HG02678 (cell line): Measurements from ENCODE around the gene DCHS2.

Source experiments
- ATAC-seq: cut with Tn5 transposase; IDR thresholded peaks from one replicate; pipeline ENCODE4 v1.9.1; 2021; ENCODE audit warnings: mild to moderate bottlenecking, moderate library complexity; ENCODE audit not compliant: unreplicated experiment

Gene DCHS2

GRCh38 chr4:154390324-154390723, 101.3 kb downstream of the DCHS2 start:
- ATAC-seq = no peak

- no peak for ATAC-seq
These were observed 102.5 kb downstream of the DCHS2 start for GRCh38 chr4:154389148-154389547.

GRCh38 chr4:154384012-154384411, 107.6 kb downstream of the DCHS2 start:
- ATAC-seq = no peak

- no peak for ATAC-seq
These were observed 115.1 kb downstream of the DCHS2 start for GRCh38 chr4:154376486-154376885.

- peak; percentile 68 for ATAC-seq
These were observed 123.5 kb downstream of the DCHS2 start for GRCh38 chr4:154368060-154368459.

- peak; percentile 38 for ATAC-seq
These were observed 123.9 kb downstream of the DCHS2 start for GRCh38 chr4:154367659-154368058.

GRCh38 chr4:154366956-154367355, 124.6 kb downstream of the DCHS2 start:
- ATAC-seq = no peak

- ATAC-seq = no peak
These were observed 127.3 kb downstream of the DCHS2 start for GRCh38 chr4:154364066-154364845.

GRCh38 chr4:154361450-154361849, 130.1 kb downstream of the DCHS2 start:
- peak; percentile 61 for ATAC-seq

- ATAC-seq = no peak
These were observed 131.1 kb downstream of the DCHS2 start for GRCh38 chr4:154360491-154360890.

GRCh38 chr4:154354883-154355282, 136.7 kb downstream of the DCHS2 start:
- no peak for ATAC-seq

- no peak for ATAC-seq
These were observed 141.8 kb downstream of the DCHS2 start for GRCh38 chr4:154349829-154350228.

GRCh38 chr4:154348657-154349056, 142.9 kb downstream of the DCHS2 start:
- ATAC-seq = no peak

- no peak for ATAC-seq
These were observed 146.2 kb downstream of the DCHS2 start for GRCh38 chr4:154345359-154345758.

GRCh38 chr4:154344686-154345085, 146.9 kb downstream of the DCHS2 start:
- peak; percentile 76 for ATAC-seq

GRCh38 chr4:154343651-154344050, 147.9 kb downstream of the DCHS2 start:
- ATAC-seq = no peak

GRCh38 chr4:154341448-154341847, 150.2 kb downstream of the DCHS2 start:
- ATAC-seq = no peak

- ATAC-seq = no peak
These were observed 156.0 kb downstream of the DCHS2 start for GRCh38 chr4:154335588-154335987.

GRCh38 chr4:154332681-154333421, 158.7 kb downstream of the DCHS2 start:
- ATAC-seq = peak; percentile 82

- ATAC-seq = no peak
These were observed 161.7 kb downstream of the DCHS2 start for GRCh38 chr4:154329939-154330338.

- ATAC-seq = no peak
These were observed 162.2 kb downstream of the DCHS2 start for GRCh38 chr4:154329268-154329868.

- ATAC-seq = no peak
These were observed 163.6 kb downstream of the DCHS2 start for GRCh38 chr4:154328030-154328429.
